Adipose tissue (tissue), 3 donors: ENCODE results near the gene MDC1. TPM values are rescaled to one million over a fixed set of nuclear protein-coding genes. Genes with fewer than 3 reads are reported as not detected.
"Not testable (repeated sequence)": the region's sequence is repeated elsewhere in the genome, so short reads cannot be mapped to it uniquely, and the experiment has no call there.

Experiments
- H3K27ac ChIP-seq: one replicate; pipeline ENCODE4 v1.5.1; 2013; ENCODE audit warnings: low read depth, low read length
- WGBS, 3 donors: extraction: QIAGEN DNeasy Blood & Tissue Kit; methylation state at CpG; one replicate each; pipeline ENCODE4 v1.1.7; 2013; 5-methylcytosine and 5-hydroxymethylcytosine counted together
- polyA plus RNA-seq, 3 donors: library from polyadenylated mRNA; stranded (reverse); fragments of 200-250 nt; gene quantifications; one replicate each; pipeline ENCODE4 v1.2.3, GENCODE V29; 2013
- donor health status: healthy with polysubstance abuse.
- donor health status: Bipolar disorder and iron deficiency.
- donor health status: healthy.

MDC1 gene
- polyA plus RNA-seq, 3 donors = 7.4 to 12.7 (median 7.8) TPM

DNA sequence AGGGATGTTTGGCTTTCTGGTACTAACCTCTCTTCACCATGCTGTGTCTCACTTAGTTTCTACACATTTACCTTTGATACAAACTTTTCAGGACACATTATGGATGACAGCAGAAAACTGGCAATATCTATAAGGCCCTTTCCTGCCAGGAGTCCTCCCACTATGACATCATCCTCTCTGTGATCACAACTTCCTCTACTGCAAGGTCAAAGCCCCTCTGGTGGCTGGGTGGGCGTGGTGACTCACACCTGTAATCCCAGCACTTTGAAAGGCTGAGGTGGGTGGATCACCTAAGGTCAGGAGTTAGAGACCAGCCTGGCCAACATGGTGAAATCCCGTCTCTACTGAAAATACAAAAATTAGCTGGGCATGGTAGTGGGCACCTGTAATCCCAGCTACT, 50.8 kb downstream of the MDC1 start:
- not testable (repeated sequence) for H3K27ac ChIP-seq
- 69 to 77% (median 73%) methylated on average over 2 of the region's 2 CpGs for WGBS, 3 donors

- WGBS, 3 donors = 88 to 93% (median 92%) methylated on average over 28 to 34 of the region's 34 CpGs
Observed at GRCh38 chr6:30664994-30665767, 51.9 kb downstream of the MDC1 start.

DNA sequence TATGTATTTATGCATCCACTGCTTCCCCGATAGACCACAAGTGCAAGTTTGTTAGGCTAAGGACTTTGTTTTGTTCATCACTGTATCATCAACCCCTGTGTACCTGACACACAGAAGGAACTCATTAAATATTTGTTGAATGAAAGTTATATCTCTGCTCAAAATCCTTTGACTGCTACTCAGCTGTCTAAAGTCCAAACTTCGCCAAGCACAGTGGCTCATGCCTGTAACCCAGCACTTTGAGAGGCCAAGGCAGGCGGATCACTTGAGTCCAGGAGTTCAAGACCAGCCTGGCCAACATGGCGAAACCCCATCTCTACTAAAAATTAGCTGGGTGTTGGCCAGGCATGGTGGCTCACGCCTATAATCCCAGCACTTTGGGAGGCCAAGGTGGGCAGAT, 59.2 kb downstream of the MDC1 start:
- 89 to 96% (median 93%) methylated on average over 5 of the region's 5 CpGs for WGBS, 3 donors
- not testable (repeated sequence) for H3K27ac ChIP-seq

More at GRCh38 chr6:30664994-30665767, 51.9 kb downstream of the MDC1 start:
- H3K27ac ChIP-seq = no peak overlapping the region

- H3K27ac ChIP-seq = no peak overlapping the region
Observed at GRCh38 chr6:30657454-30657853, 59.6 kb downstream of the MDC1 start.

GRCh38 chr6:30656513-30656912, 60.6 kb downstream of the MDC1 start:
- WGBS, 3 donors = 49 to 78% (median 61%) methylated on average over 7 of the region's 7 CpGs
- H3K27ac ChIP-seq = no peak overlapping the region

GRCh38 chr6:30655743-30656094, 61.4 kb downstream of the MDC1 start:
- no peak overlapping the region for H3K27ac ChIP-seq
- 93 to 97% (median 96%) methylated on average over 3 of the region's 3 CpGs for WGBS, 3 donors

DNA sequence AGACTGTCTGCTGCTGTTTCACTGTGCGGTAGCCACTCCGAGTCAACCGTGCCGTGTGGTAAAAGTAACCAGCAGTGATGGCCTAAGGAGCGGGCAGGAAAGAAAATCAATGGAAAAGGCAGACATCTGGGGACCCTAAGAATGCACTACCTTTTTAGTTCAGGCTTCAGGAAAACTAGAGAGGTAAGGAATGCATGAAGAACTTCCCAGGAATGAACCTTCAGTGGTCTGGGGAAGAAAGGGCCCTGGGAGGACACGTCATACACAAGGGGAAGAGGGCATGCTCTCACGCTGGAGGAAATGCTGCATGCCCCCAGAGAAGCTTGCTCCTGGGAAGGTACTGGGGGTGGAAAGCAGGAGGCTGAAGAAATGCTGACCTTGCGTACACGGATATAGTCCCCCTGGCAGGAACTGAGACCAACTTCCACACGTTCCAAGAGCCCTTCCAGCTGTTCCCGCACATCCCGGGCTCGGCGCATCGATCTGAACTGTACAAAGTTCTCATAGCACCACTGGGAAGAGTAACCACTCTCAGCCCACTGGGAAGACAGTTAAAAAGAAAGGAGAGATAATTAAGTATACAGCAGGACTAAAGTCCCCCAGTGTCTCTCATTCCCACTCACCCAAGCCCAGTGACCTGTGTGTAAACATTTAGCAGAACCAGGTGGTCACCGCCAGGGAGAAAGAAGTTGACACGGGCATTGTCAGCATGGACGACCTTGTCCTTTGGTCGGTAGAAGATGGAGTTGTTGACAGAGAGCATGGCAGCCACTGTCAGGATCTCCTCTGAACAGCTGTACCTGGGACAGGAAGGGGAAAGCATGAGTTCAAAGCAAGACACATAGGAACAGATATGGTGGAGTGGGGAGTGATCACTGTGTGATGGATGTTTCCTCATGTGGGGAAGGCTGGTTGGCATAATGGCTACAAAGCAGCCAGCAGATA, 62.0 kb downstream of the MDC1 start:
- WGBS, 3 donors = 86 to 93% (median 89%) methylated on average over 19 of the region's 19 CpGs
- H3K27ac ChIP-seq = no peak overlapping the region

DNA sequence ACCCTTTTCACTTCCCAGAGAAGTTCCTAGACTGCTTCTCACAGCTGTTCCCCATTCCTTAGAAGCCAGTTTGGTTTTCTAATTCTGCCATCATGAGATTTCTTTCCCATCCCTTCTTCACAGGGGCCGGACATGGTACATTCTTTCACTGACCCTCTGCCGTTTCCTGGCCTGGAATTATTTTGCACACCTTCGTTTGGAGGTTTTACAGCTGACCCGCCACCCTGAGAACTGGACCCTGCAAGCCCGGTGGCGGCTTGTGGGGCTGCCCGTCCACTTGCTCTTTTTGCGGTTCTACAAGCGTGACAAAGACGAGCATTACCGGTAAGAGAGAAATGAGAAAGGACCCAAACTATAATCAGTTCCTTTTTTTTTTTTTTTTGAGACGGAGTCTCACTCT, 65.9 kb downstream of the MDC1 start:
- WGBS, 3 donors = 88 to 93% (median 92%) methylated on average over 12 of the region's 12 CpGs
- no peak overlapping the region for H3K27ac ChIP-seq

Other genes with a start within 250 kb of the MDC1 start
- 100 to 1,000 TPM; 197 to 466 (median 363) TPM for gene HLA-E, start 227.8 kb downstream of the MDC1 start, polyA plus RNA-seq
- gene GNL1, start 160.8 kb downstream of the MDC1 start, polyA plus RNA-seq = 10 to 100 TPM; 38.2 to 84.1 (median 47.2) TPM
- 1 to 10 TPM; 4.0 to 6.2 (median 5.3) TPM for gene PRR3, start 160.0 kb downstream of the MDC1 start, polyA plus RNA-seq
- gene ABCF1, start 145.8 kb downstream of the MDC1 start, polyA plus RNA-seq = 10 to 100 TPM; 18.3 to 46.5 (median 24.6) TPM
- 10 to 100 TPM; 11.6 to 27.4 (median 18.1) TPM for gene PPP1R10, start 100.0 kb downstream of the MDC1 start, polyA plus RNA-seq
- 10 to 100 TPM; 69.1 to 88.1 (median 77.1) TPM for gene MRPS18B, start 99.4 kb downstream of the MDC1 start, polyA plus RNA-seq
- 1 to 10 TPM; 2.5 to 5.1 (median 4.9) TPM for gene ATAT1, start 90.4 kb downstream of the MDC1 start, polyA plus RNA-seq
- 10 to 100 TPM in 2 of 3 donors, 1 to 10 TPM in 1; 8.8 to 13.2 (median 10.2) TPM for gene C6orf136, start 70.1 kb downstream of the MDC1 start, polyA plus RNA-seq
- gene DHX16, start 44.3 kb downstream of the MDC1 start, polyA plus RNA-seq = 10 to 100 TPM; 16.8 to 22.3 (median 19.7) TPM
- gene PPP1R18, start 30.6 kb downstream of the MDC1 start, polyA plus RNA-seq = 100 to 1,000 TPM in 1 of 3 donors, 10 to 100 TPM in 1, 1 to 10 TPM in 1; 10.0 to 102 (median 75.8) TPM
- 1 to 10 TPM; 6.7 to 8.1 (median 7.5) TPM for gene NRM, start 26.3 kb downstream of the MDC1 start, polyA plus RNA-seq
- 100 to 1,000 TPM; 166 to 400 (median 269) TPM for gene TUBB, start 3.1 kb upstream of the MDC1 start, polyA plus RNA-seq
- gene FLOT1, start 25.4 kb upstream of the MDC1 start, polyA plus RNA-seq = 100 to 1,000 TPM in 2 of 3 donors, 10 to 100 TPM in 1; 87.0 to 229 (median 221) TPM
- 100 to 1,000 TPM in 1 of 3 donors, 10 to 100 TPM in 2; 41.6 to 402 (median 45.5) TPM for gene IER3, start 27.3 kb upstream of the MDC1 start, polyA plus RNA-seq
- gene DDR1, start 167.2 kb upstream of the MDC1 start, polyA plus RNA-seq = 10 to 100 TPM; 24.2 to 83.5 (median 57.4) TPM
- gene GTF2H4, start 190.9 kb upstream of the MDC1 start, polyA plus RNA-seq = 10 to 100 TPM; 15.5 to 35.9 (median 16.5) TPM
- gene VARS2, start 197.0 kb upstream of the MDC1 start, polyA plus RNA-seq = 10 to 100 TPM; 14.2 to 25.3 (median 20.9) TPM
- gene SFTA2, start 214.9 kb upstream of the MDC1 start, polyA plus RNA-seq = 1 to 10 TPM in 1 of 3 donors, under 1 TPM in 1, not detected in 1; 0.42 to 6.6 TPM
- gene MUCL3, start 223.7 kb upstream of the MDC1 start, polyA plus RNA-seq = 1 to 10 TPM in 2 of 3 donors, under 1 TPM in 1; 0.08 to 8.5 (median 2.7) TPM